OCI-LY1 (cell line): ENCODE results near the gene GTPBP1.

Experiments used
- EZH2 ChIP-seq: fragments of 200-600 bp; sonication (generic), shearing (Covaris generic); IDR thresholded peaks from 2 replicates; pipeline ENCODE4 v1.8.0; 2017; ENCODE audit warnings: borderline replicate concordance, mixed run types, mild to moderate bottlenecking, antibody characterized with exemption, low read length, moderate library complexity, mixed read lengths
- TF ChIP-seq, protein P1 (sequence below): fragments of 200-600 bp; sonication (generic), shearing (Covaris generic); IDR thresholded peaks from 2 replicates; pipeline ENCODE4 v1.5.1; 2017; ENCODE audit warnings: mild to moderate bottlenecking, antibody characterized with exemption, low read length, moderate library complexity, mixed read lengths

DNA sequence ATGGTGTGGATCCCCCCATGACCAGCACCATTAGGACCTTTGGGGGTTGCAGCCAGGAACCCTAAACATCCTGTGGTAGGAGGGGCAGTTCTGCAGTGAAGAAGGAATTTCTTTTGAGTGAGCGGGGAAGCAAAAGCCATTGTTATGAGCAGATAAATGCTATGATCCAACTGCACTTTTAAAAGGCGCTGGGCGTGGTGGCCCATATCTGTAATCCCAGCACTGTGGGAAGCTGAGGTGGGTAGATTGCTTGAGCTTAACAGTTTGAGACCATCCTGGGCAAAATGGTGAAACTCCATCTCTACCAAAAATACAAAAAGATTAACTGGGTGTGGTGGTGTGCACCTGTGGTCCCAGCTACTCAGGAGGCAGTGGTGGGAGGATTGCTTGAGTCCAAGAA is 29.9 kb upstream of the GTPBP1 start:
- TF ChIP-seq, protein P1, sequence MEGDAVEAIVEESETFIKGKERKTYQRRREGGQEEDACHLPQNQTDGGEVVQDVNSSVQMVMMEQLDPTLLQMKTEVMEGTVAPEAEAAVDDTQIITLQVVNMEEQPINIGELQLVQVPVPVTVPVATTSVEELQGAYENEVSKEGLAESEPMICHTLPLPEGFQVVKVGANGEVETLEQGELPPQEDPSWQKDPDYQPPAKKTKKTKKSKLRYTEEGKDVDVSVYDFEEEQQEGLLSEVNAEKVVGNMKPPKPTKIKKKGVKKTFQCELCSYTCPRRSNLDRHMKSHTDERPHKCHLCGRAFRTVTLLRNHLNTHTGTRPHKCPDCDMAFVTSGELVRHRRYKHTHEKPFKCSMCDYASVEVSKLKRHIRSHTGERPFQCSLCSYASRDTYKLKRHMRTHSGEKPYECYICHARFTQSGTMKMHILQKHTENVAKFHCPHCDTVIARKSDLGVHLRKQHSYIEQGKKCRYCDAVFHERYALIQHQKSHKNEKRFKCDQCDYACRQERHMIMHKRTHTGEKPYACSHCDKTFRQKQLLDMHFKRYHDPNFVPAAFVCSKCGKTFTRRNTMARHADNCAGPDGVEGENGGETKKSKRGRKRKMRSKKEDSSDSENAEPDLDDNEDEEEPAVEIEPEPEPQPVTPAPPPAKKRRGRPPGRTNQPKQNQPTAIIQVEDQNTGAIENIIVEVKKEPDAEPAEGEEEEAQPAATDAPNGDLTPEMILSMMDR = no peak
- TF ChIP-seq EZH2 = no peak
